A549 (cell line): Measurements from ENCODE around the gene LNX2. TPM values are rescaled to one million over a fixed set of nuclear protein-coding genes. Genes with fewer than 3 reads are reported as not detected.

ENCODE experiments used
- ATAC-seq, 2 experiments: fragments of 200-7000 bp in 1 of 2; fragments of >200 bp in 1 of 2; cut with Nextera tagmentation in 1 of 2; cut with Tn5 transposase in 1 of 2; 3 replicates each; pipeline versions ENCODE4 v1.8.0 to v1.9.1; 2018 to 2020; ENCODE audit warnings: mild to moderate bottlenecking in 1 of 2, moderate library complexity in 1 of 2
- CTCF ChIA-PET: fragments of 300-600 bp; sonication (Branson Sonifier 250); formaldehyde crosslinking; extraction: SDS; loops from one replicate; lab custom pipeline; 2021; ENCODE audit warnings: antibody characterized with exemption, inconsistent platforms; lab: Yijun Ruan, JAX
- POLR2A ChIA-PET: fragments of 350-600 bp; formaldehyde crosslinking; extraction: SDS; loops from one replicate; lab custom pipeline; 2021; ENCODE audit warnings: antibody characterized with exemption, inconsistent platforms; lab: Yijun Ruan, JAX
- DNase-seq, 2 experiments: peaks; one replicate each; pipeline versions ENCODE4 v3.0.0 to v3.0.0-alpha.2; 2011 to 2016; ENCODE audit warnings: low read depth in 1 of 2, low spot score in 1 of 2
- FAIRE-seq: peaks from 2 replicates; lab custom pipeline; 2011; peaks lifted over from hg19 to GRCh38; lab: Jason Lieb, UNC
- H3K27ac ChIP-seq, 2 experiments: fragments of >200 bp; sonication (Bioruptor Twin); formaldehyde crosslinking; 3 replicates each; pipeline ENCODE4 v1.5.1; 2016 to 2017
- H3K4me1 ChIP-seq: fragments of >200 bp; sonication (Bioruptor Twin); formaldehyde crosslinking; 3 replicates; pipeline ENCODE4 v1.6.1; 2016
- H3K4me2 ChIP-seq: fragments of >200 bp; sonication (Bioruptor Twin); formaldehyde crosslinking; 3 replicates; pipeline ENCODE4 v1.6.1; 2016
- H3K4me3 ChIP-seq: fragments of >200 bp; sonication (Bioruptor Twin); formaldehyde crosslinking; 3 replicates; pipeline ENCODE4 v1.5.1; 2016
- H3K9me3 ChIP-seq: fragments of >200 bp; sonication (Bioruptor Twin); formaldehyde crosslinking; 3 replicates; pipeline ENCODE4 v1.6.1; 2016
- CBX2 ChIP-seq: fragments of 200-600 bp; sonication (generic); IDR thresholded peaks from 2 replicates; pipeline ENCODE4 v1.6.1; 2016; ENCODE audit warnings: low read depth, mild to moderate bottlenecking, borderline replicate concordance
- CBX8 ChIP-seq: fragments of 200-600 bp; sonication (generic); IDR thresholded peaks from 2 replicates; pipeline ENCODE4 v1.6.1; 2016
- CHD4 ChIP-seq: fragments of 200-600 bp; sonication (generic); IDR thresholded peaks from 2 replicates; pipeline ENCODE4 v1.6.1; 2016; ENCODE audit warnings: antibody characterized with exemption, mild to moderate bottlenecking, borderline replicate concordance
- CTCF ChIP-seq: fragments of >200 bp; sonication (Bioruptor Twin); formaldehyde crosslinking; IDR thresholded peaks from 3 replicates; pipeline ENCODE4 v1.5.1; 2016
- E2F6 ChIP-seq: IDR thresholded peaks from 2 replicates; pipeline ENCODE4 v1.6.1; 2012; ENCODE audit warnings: low read depth, borderline replicate concordance
- FOSB ChIP-seq: fragments of 250-450 bp; sonication (Bioruptor Pico); IDR thresholded peaks from 2 replicates; pipeline ENCODE4 v1.5.0; 2020; ENCODE audit warnings: mild to moderate bottlenecking, moderate library complexity
- HEYL ChIP-seq: fragments of 250-450 bp; sonication (Bioruptor Pico); IDR thresholded peaks from 2 replicates; pipeline ENCODE4 v1.8.0; 2021; ENCODE audit warnings: mild to moderate bottlenecking, moderate library complexity
- MAFK ChIP-seq: fragments of 450-650 bp; IDR thresholded peaks from 2 replicates; pipeline ENCODE4 v1.6.1; 2014; ENCODE audit not compliant: partially characterized antibody
- POLR2A ChIP-seq: IDR thresholded peaks from 2 replicates; pipeline ENCODE4 v1.6.1; 2012; ENCODE audit warnings: mild to moderate bottlenecking, low read length
- RARB ChIP-seq: fragments of 250-450 bp; sonication (Bioruptor Pico); IDR thresholded peaks from 2 replicates; pipeline ENCODE4 v1.8.0; 2021; ENCODE audit warnings: mild to moderate bottlenecking, moderate library complexity
- REST ChIP-seq: fragments of 200-600 bp; sonication (generic); IDR thresholded peaks from 2 replicates; pipeline ENCODE4 v1.6.1; 2016; ENCODE audit warnings: antibody characterized with exemption, mild to moderate bottlenecking, moderate library complexity
- RNF2 ChIP-seq: fragments of 200-600 bp; sonication (generic); IDR thresholded peaks from 2 replicates; pipeline ENCODE4 v1.6.1; 2016; ENCODE audit warnings: low read depth, mild to moderate bottlenecking, antibody characterized with exemption, moderate library complexity, borderline replicate concordance
- TP53 ChIP-seq: fragments of 250-450 bp; sonication (Bioruptor Pico); IDR thresholded peaks from 2 replicates; pipeline ENCODE4 v1.5.0; 2021; ENCODE audit warnings: mild to moderate bottlenecking, moderate library complexity
- USF2 ChIP-seq: fragments of 450-650 bp; IDR thresholded peaks from 2 replicates; pipeline ENCODE4 v1.6.1; 2014; ENCODE audit warnings: antibody characterized with exemption
- ZNF302 ChIP-seq: fragments of 250-450 bp; sonication (Bioruptor Pico); IDR thresholded peaks from 2 replicates; pipeline ENCODE4 v1.9.0; 2021; ENCODE audit warnings: inconsistent platforms, mild to moderate bottlenecking, moderate library complexity
- WGBS: methylation state at CpG from one replicate; pipeline ENCODE4 v1.1.6; 2017; ENCODE audit errors: missing lambda C conversion rate; 5-methylcytosine and 5-hydroxymethylcytosine counted together
- polyA plus RNA-seq, 4 experiments: library from polyadenylated mRNA; depleted of rRNA in 3 of 4; stranded (reverse); fragments of >200 nt; fragmentation: RNase III in 1 of 4; extraction: RNeasy Plus Mini Kit Qiagen cat#74134 plus additional on column Dnase treatment in 1 of 4; gene quantifications; 2 replicates in 3 of 4; 3 replicates in 1 of 4; pipeline ENCODE4 v1.2.3, GENCODE V29; 2011 to 2017

LNX2 gene
- polyA plus RNA-seq, 2 of the 4 experiments (the other 2 are of a cell fraction), result 3.3 to 6.3 TPM

GRCh38 chr13:27636589-27637288, 16.4 kb upstream of the LNX2 start:
- Histone ChIP-seq H3K9me3 (no peaks in the 10 kb centered on the region), H3K4me3 (no peak overlapping the region), H3K4me1 (no peaks in the 10 kb centered on the region), H3K4me2 (no peak overlapping the region), H3K27ac (no peak overlapping the region)
- POLR2A ChIA-PET, result no interaction called here
- TF ChIP-seq CBX8, result no peak
- TF ChIP-seq ZNF302 (CRISPR knock-in tag), result no peak
- no peak for TF ChIP-seq POLR2A
- TF ChIP-seq RNF2, result no peak
- no peak for TF ChIP-seq REST
- no peak for TF ChIP-seq E2F6
- FAIRE-seq (no peak), ATAC-seq (no peak), DNase-seq (no peak)
- CTCF ChIA-PET, result no interaction called here
- WGBS, result 82% methylated on average over 6 of the region's 6 CpGs

GRCh38 chr13:27635266-27635665, 14.9 kb upstream of the LNX2 start:
- no peak for TF ChIP-seq FOSB (CRISPR knock-in tag)
- no peak for TF ChIP-seq MAFK
- no peak for TF ChIP-seq USF2
- no peak for TF ChIP-seq HEYL (CRISPR knock-in tag)
- no peak for TF ChIP-seq TP53 (CRISPR knock-in tag)
- no peak for TF ChIP-seq CBX2
- no peak for TF ChIP-seq CTCF
- TF ChIP-seq CBX8, result no peak
- no peak for TF ChIP-seq CHD4

GRCh38 chr13:27634791-27635190, 14.5 kb upstream of the LNX2 start:
- POLR2A ChIA-PET, result no interaction called here
- TF ChIP-seq RNF2 (no peak), RARB (no peak), POLR2A (no peak), E2F6 (no peak)
- no peak overlapping the region for H3K4me3 ChIP-seq
- H3K4me1 ChIP-seq, result no peaks in the 10 kb centered on the region
- FAIRE-seq, result no peak
- no peak overlapping the region for H3K27ac ChIP-seq
- no peak for DNase-seq
- no peaks in the 10 kb centered on the region for H3K9me3 ChIP-seq
- 92% methylated on average over 3 of the region's 3 CpGs for WGBS
- no peak overlapping the region for H3K4me2 ChIP-seq
- CTCF ChIA-PET, result no interaction called here
- ATAC-seq, result no peak

More at GRCh38 chr13:27635266-27635665, 14.9 kb upstream of the LNX2 start:
- H3K27ac ChIP-seq, result no peak overlapping the region
- ChIA-PET CTCF (no interaction called here), POLR2A (no interaction called here)
- ATAC-seq, result no peak
- H3K4me2 ChIP-seq, result no peak overlapping the region
- H3K4me1 ChIP-seq, result no peaks in the 10 kb centered on the region
- H3K4me3 ChIP-seq, result no peak overlapping the region
- 89% methylated on average over 1 of the region's 1 CpG for WGBS
- H3K9me3 ChIP-seq, result no peaks in the 10 kb centered on the region
- DNase-seq, result no peak
- no peak for FAIRE-seq
